Measurements from ENCODE around the gene KSR1. TPM values are rescaled to one million over a fixed set of nuclear protein-coding genes. Genes with fewer than 3 reads are reported as not detected.

Gene KSR1
- total and polyA plus RNA-seq, 9 of the 15 experiments (the other 6 are each of a cell fraction or from before 2014, with no cell fraction given): 1.4 to 51.7 (median 18.4) TPM

- BruUV-seq (replicated peaks): no TSS peak
- peaks cover 34% of the 10 kb centered on the region for H3K36me3 ChIP-seq (ENCODE audit: control insufficient read depth, insufficient read depth, low read length)
- H3K4me3 ChIP-seq: no peak overlapping the region
- H3K4me2 ChIP-seq (ENCODE audit: insufficient read depth, low read length): no peak overlapping the region
- H3K9me3 ChIP-seq (replicated peaks; ENCODE audit: control insufficient read depth, insufficient read depth, low read depth, low read length): 0 out of 2 replicates have a peak, but pooled peaks cover 3% of the 10 kb centered on the region
- TF ChIP-seq CCAR2 (IDR thresholded peaks at IDR 0.05; ENCODE audit: low read depth, low read length) (no peak), NUFIP1 (IDR thresholded peaks at IDR 0.05; ENCODE audit: partially characterized antibody) (no peak)
- no peaks in the 10 kb centered on the region for H3K9me1 ChIP-seq (ENCODE audit: control insufficient read depth, insufficient read depth, low read length)
- DNase-seq (ENCODE audit: extremely low read depth in 1 of 4, low spot score in 3 of 4) (no peak), ATAC-seq (no peak), FAIRE-seq (no peak)
- peaks cover 10 to 15% of the 10 kb centered on the region in 2 experiments; a peak in 4 of 5 replicates for H3K4me1 ChIP-seq (replicated peaks in 1 of 2; ENCODE audit: control insufficient read depth in 2 of 2, insufficient read depth in 2 of 2, low read length in 2 of 2)
- in situ Hi-C loops (cut with MboI): no loop called here
- intact Hi-C loops (cut with micrococcal nuclease): no loop called here
- H2AFZ ChIP-seq (ENCODE audit: low read depth, low read length): no peak overlapping the region
- CTCF ChIA-PET (ENCODE audit: low intra/inter-chr PET ratio): no interaction called here
- H3K27ac ChIP-seq (ENCODE audit: extremely low read depth, low read depth, low read length): no peak overlapping the region
- H4K20me1 ChIP-seq (replicated peaks; ENCODE audit: control insufficient read depth, insufficient read depth, low read length): no peaks in the 10 kb centered on the region
- H3K79me2 ChIP-seq (ENCODE audit: control insufficient read depth, insufficient read depth, low read length): peaks cover 59% of the 10 kb centered on the region
- WGBS (ENCODE audit: insufficient coverage, low coverage, missing lambda C conversion rate): 89% methylated on average over 8 of the region's 8 CpGs
- POLR2A ChIA-PET: interaction anchor here (1.3 to 1.8 kb wide), 2 partner anchors 9 to 11 kb away, joined by 3 to 7 read pairs; no protein-coding TSS in a partner anchor
- no peaks in the 10 kb centered on the region for H3K27me3 ChIP-seq (ENCODE audit: control insufficient read depth in 2 of 2, insufficient read depth in 2 of 2, low read length in 2 of 2)
- H3K9ac ChIP-seq (ENCODE audit: insufficient read depth in 1 of 2, low read depth in 2 of 2, low read length in 2 of 2): no peak overlapping the region
These were observed 29.7 kb downstream of the KSR1 start for GRCh38 chr17:27485716-27486495.

GRCh38 chr17:27486741-27487140 is 30.5 kb downstream of the KSR1 start:
- POLR2A ChIA-PET: interaction anchor here (0.6 to 1.8 kb wide), 3 partner anchors 10 to 202 kb away, joined by 4 to 7 read pairs (median 6); no protein-coding TSS in a partner anchor
- BruUV-seq (replicated peaks): no TSS peak
- peaks cover 34% of the 10 kb centered on the region for H3K36me3 ChIP-seq (ENCODE audit: control insufficient read depth, insufficient read depth, low read length)
- intact Hi-C loops (cut with micrococcal nuclease): no loop called here
- H3K4me1 ChIP-seq (replicated peaks in 1 of 2; ENCODE audit: control insufficient read depth in 2 of 2, insufficient read depth in 2 of 2, low read length in 2 of 2): peaks cover 14 to 15% of the 10 kb centered on the region in 2 experiments; a peak in 4 of 5 replicates
- no peaks in the 10 kb centered on the region for H4K20me1 ChIP-seq (replicated peaks; ENCODE audit: control insufficient read depth, insufficient read depth, low read length)
- no peaks in the 10 kb centered on the region for H3K27me3 ChIP-seq (ENCODE audit: control insufficient read depth in 2 of 2, insufficient read depth in 2 of 2, low read length in 2 of 2)
- no peak overlapping the region for H3K4me2 ChIP-seq (ENCODE audit: insufficient read depth, low read length)
- DNase-seq (ENCODE audit: extremely low read depth in 1 of 4, low spot score in 3 of 4) (no peak), ATAC-seq (no peak), FAIRE-seq (no peak)
- H3K9me3 ChIP-seq (replicated peaks; ENCODE audit: control insufficient read depth, insufficient read depth, low read depth, low read length): 0 out of 2 replicates have a peak, but pooled peaks cover 3% of the 10 kb centered on the region
- WGBS (ENCODE audit: insufficient coverage, low coverage, missing lambda C conversion rate): 94% methylated on average over 4 of the region's 5 CpGs
- in situ Hi-C loops (cut with MboI): no loop called here
- no peak overlapping the region for H3K4me3 ChIP-seq
- H3K9me1 ChIP-seq (ENCODE audit: control insufficient read depth, insufficient read depth, low read length): no peaks in the 10 kb centered on the region
- CTCF ChIA-PET (ENCODE audit: low intra/inter-chr PET ratio): no interaction called here
- H3K79me2 ChIP-seq (ENCODE audit: control insufficient read depth, insufficient read depth, low read length): peaks cover 58% of the 10 kb centered on the region
- H3K9ac ChIP-seq (ENCODE audit: insufficient read depth in 1 of 2, low read depth in 2 of 2, low read length in 2 of 2): no peak overlapping the region
- no peak overlapping the region for H2AFZ ChIP-seq (ENCODE audit: low read depth, low read length)
- no peak for TF ChIP-seq SAP30 (IDR thresholded peaks at IDR 0.05; ENCODE audit: borderline replicate concordance, insufficient read depth, low read depth, low read length, poor library complexity, severe bottlenecking)
- no peak overlapping the region for H3K27ac ChIP-seq (ENCODE audit: extremely low read depth, low read depth, low read length)
